HG03280 (cell line): ENCODE data around the gene SPNS1.
"Not testable (repeated sequence)": the region's sequence is repeated elsewhere in the genome, so short reads cannot be mapped to it uniquely, and the experiment has no call there.

Experiments
- ATAC-seq: cut with Tn5 transposase; IDR thresholded peaks from one replicate; pipeline ENCODE4 v1.9.1; 2021; ENCODE audit warnings: mild to moderate bottlenecking, moderate library complexity; ENCODE audit not compliant: unreplicated experiment

Gene SPNS1

DNA sequence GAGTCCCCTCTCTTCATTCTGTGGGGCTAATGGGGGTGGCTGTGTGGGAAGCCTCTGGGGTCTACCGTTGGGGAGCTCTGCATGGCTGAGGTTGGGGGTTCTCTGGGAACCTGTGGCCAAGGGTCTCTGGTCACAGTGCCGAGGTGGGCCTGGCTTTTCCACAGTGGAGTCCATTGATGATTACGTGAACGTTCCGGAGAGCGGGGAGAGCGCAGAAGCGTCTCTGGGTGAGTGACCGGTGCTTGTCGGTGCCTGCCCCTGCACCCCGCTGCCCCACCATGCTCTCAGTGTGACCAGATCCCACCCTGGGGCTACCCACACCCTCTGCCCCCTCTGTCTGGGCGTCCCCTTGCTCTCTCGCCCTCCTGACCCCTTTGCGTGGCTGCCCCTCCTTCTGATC, 14.8 kb downstream of the SPNS1 start:
- no peak for ATAC-seq

DNA sequence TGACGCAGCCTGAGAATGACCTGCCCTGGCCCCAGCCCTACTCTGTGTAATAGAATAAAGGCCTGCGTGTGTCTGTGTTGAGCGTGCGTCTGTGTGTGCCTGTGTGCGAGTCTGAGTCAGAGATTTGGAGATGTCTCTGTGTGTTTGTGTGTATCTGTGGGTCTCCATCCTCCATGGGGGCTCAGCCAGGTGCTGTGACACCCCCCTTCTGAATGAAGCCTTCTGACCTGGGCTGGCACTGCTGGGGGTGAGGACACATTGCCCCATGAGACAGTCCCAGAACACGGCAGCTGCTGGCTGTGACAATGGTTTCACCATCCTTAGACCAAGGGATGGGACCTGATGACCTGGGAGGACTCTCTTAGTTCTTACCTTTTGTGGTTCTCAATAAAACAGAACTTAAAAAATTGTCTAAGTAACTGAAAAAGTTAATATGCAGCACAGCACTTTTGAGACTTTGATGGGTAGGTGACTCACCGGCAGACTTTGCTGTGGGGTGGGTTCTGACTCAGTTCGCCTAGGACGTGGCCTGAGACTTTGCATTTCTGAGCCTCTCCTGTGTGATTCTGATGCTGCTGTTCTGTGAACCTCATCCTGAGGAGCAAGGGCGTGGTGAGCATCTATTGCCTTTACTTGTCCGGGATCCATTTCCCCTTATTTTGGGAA, 15.9 kb downstream of the SPNS1 start:
- no peak for ATAC-seq

- no peak for ATAC-seq
These were observed 17.1 kb downstream of the SPNS1 start for GRCh38 chr16:28991687-28992086.

DNA sequence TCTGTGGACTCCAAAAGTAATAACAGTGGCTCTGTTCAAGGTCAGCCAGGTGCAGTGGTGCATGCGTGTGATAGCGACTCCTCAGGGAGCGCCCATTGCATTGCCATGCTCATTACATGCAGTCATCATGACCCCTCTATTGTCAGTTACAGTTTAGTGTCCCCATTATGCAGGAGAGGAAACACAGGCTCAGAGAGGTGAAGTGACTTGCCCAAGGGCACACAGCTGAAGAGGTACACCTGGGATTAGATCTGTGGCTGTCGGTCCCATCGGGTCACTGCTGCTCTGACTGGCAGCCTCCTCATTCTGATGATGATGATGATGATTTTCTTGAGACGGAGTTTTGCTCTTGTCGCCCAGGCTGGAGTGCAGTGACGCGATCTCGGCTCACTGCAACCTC, 17.9 kb downstream of the SPNS1 start:
- no peak for ATAC-seq

DNA sequence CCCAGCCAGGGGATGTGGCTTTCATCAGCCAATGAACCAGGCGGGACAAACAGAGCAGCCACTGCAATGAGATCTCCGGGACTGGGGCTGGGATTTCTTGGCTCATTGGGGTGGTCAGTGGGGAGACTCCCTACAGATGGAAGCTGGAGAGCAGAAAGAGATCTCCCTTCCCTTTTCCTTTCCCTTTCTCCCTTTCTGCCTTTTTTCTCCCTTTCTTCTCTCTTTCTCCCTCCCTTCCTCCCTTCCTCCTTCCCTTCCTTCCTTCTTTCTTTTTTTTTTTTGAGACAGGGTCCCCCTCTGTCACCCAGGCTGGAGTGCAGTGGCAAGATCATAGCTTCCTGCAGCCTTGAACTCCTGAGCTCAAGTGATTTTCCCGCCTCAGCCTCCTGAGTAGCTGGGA, 24.3 kb downstream of the SPNS1 start:
- ATAC-seq, result no peak

DNA sequence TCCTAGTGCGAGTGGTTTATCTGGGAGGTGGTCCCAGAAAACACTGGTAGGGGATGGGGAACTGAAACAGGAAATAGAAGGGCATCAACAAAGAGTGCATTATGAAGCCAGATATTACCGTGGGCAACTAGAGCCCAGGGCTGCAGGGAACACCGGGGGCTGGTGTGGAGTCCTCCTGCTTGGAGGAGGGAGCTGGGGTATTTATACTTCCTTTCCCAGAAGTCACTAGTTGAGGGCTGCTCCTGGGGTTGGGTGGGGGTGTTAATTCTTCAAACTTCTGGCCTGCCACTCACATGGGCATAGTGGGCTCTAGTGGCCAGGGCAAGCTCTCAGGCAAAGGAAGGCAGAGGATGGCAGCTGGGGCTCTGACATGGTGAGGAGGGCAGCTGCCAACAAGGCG, 25.0 kb downstream of the SPNS1 start:
- no peak for ATAC-seq

- ATAC-seq, result no peak
These were observed 25.4 kb downstream of the SPNS1 start for GRCh38 chr16:29000019-29000418.

GRCh38 chr16:29004496-29005139, 30.0 kb downstream of the SPNS1 start:
- not testable (repeated sequence) for ATAC-seq

GRCh38 chr16:29007730-29008593, 33.4 kb downstream of the SPNS1 start:
- ATAC-seq, result no peak

DNA sequence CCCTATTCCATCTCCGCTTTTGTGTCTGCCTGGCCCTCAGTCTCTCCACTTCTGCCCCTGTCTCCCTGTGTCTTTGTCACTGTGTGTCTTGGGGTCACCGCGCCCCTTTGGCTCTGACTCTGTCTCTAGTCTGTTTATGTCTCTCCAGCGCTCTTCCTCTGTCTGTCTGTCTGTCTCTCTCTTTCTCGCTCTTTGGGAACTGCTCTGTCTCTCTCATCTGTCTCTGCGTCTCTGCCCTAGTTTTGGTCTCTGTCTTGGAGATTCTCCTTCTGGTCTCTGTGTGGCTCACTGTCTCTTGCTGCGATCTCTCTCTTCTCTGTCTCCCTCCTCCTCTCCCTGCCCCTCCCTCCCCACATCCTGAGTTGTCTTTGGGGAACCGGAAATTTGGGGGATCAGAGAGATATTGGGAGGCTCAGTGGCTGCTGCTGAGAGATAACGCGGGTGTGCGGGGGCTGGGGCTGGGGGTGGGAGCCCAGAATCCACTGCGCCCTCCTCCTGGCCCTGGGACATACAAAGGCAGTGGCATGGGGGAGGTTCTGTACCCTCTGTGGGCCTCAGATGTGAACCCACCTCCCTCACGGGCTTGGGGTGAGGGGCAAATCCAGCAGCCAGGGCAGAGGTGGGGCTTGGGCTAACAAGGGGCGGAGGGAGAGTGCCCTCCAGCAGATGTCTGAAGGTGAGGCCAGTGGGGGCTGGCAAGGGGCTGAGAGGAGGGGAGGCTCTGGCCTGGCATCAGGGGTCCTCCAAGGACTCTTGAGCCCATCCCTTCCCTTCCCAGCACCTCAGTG, 34.7 kb downstream of the SPNS1 start:
- no peak for ATAC-seq

DNA sequence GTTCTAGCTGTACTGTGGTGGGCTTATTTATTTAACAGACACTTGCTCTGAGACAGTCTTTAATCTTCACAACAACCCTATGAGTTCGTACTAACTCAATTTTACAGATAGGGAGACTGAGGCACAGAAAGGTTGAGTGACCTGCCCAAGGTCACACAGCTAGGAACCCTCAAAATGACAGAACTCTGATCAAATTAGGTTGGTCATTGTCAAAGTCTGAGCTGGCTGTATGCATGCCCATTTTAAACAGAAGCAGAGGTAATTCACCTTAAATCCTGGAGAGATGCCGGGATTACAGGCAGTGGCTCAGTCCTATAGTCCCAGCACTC, 35.2 kb downstream of the SPNS1 start:
- ATAC-seq, result no peak

DNA sequence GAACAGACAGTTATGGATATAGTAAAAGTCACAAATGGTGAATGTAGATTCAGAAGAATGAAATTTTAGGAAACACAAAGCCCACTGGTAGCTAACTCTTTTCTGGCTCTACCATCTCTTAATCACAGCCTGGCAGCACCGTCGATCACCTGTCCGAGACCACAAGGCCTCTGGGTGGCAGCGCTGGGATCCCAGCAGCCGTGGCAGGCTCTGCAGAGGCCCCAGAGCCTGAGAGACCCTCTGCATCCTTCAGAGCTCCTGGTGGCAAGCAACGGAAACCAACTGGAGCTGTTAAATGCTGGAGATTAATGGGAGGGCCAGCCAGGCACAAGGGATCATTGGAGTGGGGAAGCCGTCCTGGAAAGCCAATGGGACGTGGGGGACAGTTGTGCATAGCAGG, 36.5 kb downstream of the SPNS1 start:
- no peak for ATAC-seq

- ATAC-seq, result no peak
These were observed 37.3 kb downstream of the SPNS1 start for GRCh38 chr16:29011851-29012250.

GRCh38 chr16:29012913-29013553, 38.5 kb downstream of the SPNS1 start:
- no peak for ATAC-seq

GRCh38 chr16:29014561-29015069, 40.0 kb downstream of the SPNS1 start:
- ATAC-seq, result no peak

DNA sequence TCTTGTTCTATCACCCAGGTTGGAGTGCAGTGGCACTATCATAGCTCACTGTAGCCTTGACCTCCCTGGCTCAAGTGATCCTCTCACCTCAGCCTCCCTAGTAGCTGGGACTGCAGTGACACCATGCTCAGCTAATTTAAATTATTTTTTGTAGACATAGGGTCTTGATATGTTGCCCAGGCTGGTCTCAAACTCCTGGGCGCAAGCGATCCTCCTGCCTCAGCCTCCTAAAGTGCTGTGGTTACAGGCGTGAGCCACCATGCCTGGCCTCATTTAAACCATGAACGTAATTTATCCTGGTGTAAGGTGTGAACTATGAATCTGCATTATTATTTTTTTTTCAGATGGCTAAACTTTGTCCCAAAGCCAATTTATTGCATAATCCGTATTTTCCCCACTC, 47.6 kb downstream of the SPNS1 start:
- no peak for ATAC-seq

DNA sequence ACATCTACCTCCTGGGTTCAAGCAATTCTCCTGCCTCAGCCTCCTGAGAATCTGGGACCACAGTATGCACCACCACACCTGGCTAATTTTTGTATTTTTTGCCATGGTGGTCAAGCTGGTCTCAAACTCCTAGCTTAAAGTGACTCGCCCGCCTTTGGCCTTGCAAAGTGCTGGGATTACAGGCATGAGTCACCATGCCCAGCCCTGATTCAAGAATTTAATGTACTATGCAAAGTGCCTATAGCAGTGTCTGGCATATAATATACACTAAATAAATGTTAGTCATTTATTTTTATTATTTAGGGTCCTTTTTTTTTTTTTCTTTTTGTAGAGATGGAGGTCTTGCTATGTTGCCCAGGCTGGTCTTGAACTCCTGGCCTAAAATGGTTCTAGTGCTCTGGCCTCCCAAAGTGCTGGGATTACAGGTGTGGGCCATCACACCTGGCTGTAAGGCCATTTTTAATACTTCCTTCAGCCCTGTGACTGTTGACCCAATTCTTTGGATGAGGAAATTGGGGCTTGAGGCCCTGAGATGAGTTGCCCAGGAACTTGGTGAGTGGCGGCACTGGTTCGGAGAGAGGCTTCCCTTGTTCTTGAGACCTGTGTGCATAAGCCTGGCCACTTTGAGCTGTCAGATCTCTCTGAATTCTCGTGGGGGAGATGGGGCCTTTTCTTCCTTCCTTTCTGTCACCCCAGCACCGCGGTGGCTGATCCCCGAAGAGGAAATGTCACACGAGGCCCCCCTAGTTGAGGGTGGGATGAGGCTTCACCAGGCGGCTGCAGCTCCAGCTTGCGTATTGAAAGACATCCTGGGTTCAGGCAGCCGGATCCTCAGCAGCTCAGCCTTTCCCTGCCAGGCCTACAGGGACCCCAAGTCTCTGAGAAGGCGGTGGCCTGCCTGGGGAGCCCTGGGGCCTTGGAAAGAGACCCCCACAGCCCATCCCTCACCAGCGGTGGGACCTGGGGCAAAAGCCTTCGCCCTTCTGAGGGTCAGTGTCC, 49.0 kb downstream of the SPNS1 start:
- no peak for ATAC-seq

- no peak for ATAC-seq
These were observed 49.7 kb downstream of the SPNS1 start for GRCh38 chr16:29024278-29024677.

GRCh38 chr16:29025218-29025617, 50.6 kb downstream of the SPNS1 start:
- ATAC-seq, result no peak
